ENCODE measurements around the gene GRIN2C.

DNA sequence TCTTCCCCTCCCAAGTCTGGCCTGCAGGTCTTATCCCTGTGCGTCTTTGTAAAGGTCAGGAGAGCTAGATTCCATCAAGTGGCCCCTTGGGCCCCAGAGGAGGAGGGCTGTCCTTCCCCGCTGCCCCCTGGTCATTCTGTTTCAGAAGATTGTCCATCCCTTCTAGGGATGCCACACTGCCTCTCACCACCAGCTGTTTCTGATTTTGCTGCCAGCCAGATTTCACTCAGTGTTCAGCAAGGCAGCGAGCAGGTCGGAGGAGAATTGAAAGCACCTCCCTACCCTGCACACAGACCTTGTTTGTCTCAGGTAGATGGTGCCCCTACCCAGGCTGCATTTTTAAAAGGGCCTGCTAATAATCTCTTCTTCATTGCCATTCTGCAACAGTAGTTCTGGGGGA is 61.9 kb downstream of the GRIN2C start:
- TF ChIP-seq, protein P1, sequence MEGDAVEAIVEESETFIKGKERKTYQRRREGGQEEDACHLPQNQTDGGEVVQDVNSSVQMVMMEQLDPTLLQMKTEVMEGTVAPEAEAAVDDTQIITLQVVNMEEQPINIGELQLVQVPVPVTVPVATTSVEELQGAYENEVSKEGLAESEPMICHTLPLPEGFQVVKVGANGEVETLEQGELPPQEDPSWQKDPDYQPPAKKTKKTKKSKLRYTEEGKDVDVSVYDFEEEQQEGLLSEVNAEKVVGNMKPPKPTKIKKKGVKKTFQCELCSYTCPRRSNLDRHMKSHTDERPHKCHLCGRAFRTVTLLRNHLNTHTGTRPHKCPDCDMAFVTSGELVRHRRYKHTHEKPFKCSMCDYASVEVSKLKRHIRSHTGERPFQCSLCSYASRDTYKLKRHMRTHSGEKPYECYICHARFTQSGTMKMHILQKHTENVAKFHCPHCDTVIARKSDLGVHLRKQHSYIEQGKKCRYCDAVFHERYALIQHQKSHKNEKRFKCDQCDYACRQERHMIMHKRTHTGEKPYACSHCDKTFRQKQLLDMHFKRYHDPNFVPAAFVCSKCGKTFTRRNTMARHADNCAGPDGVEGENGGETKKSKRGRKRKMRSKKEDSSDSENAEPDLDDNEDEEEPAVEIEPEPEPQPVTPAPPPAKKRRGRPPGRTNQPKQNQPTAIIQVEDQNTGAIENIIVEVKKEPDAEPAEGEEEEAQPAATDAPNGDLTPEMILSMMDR (conservative IDR thresholded peaks at IDR 0.05): no peak
- TF ChIP-seq EZH2 (IDR thresholded peaks at IDR 0.05; ENCODE audit: low read depth): no peak

Data from PC-9 (cell line).